IPS-NIHi7 (cell line): ENCODE measurements around the gene NKD1.
A peak's percentile ranks its signal among the peaks of the same experiment; 100 is the strongest.

Source experiments
- DNase-seq: peaks from one replicate; pipeline ENCODE4 v3.0.0; 2012; ENCODE audit warnings: mixed read lengths; ENCODE audit errors: extremely low spot score

The NKD1 gene

DNA sequence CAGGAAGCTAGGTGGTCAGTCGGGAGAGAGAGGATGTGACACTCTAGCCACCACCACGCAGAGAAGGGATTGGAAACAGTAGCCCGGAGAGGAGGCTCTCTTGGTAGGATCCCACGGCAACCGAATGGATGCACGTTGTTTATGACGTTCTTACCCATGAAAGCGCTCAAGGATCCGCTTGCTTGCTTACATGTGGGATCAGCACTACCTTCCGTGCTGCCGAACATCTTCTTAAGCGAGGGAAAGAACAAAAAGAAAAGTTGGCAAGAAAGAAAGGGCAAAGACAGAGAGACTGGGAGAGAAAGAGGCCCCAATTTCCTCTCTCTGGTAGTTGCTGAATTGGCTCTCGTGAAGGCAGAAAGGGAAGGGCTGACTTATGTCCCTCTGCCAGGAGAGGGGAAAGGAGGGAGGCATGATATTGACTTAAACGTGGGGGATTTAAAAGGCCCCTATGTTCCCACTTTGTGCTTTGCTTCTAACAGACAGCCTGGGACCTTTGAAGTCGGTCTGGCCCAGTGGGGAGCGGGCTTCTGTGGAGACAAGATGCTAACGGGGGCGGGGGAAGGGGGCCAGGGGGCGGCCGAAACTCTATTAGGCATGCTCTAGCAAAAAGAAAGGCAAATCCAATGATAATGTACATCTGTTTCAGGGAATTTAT lies 97.5 kb downstream of the NKD1 start:
- DNase-seq: no peak

DNA sequence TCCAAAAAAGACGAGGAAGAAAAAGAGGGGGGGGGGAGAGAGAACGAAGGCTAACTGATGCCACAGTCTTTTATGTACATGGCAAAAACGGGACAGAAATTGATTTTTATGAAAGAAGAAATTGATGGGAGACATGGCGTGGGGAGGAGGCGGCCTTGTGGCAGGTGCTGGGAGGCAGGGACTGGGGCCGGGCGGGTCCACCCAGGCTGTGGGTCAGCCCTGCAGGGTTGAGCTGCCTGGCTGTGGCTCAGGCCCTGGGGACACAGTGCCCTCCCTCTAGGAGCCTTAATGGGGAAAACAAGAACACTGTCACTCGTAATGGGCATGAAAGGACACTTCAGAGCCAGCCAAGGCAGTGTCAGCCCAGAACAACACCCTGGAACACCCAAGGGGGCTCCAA lies 98.1 kb downstream of the NKD1 start:
- DNase-seq: no peak

DNA sequence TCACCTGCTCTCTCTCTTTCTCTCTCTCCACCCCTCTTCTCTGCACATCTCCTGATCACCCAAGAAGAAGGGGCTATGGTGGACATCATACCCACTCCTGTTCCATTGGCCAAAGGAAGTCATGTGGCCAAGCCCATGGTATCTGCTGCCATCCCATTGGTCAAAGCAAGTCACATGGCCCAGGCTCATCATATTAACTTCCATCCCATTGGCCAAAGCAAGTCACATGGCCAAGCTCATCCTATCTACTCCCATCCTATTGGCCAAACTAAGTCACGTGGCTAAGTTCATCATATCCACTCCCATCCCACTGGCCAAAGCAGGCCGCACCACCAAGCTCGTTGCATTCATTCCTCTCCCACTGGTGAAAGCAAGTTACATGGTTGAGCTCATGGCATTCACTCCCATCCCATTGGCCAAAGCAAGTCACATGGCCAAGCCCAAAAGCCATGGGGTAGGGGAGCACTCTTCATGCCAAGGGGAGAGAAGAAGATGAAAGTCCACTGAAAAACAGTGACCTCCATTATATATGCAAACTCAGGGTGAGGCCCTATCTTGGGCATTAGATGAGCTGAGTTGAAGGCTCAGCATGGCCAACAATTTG lies 103.7 kb downstream of the NKD1 start:
- DNase-seq: no peak

DNA sequence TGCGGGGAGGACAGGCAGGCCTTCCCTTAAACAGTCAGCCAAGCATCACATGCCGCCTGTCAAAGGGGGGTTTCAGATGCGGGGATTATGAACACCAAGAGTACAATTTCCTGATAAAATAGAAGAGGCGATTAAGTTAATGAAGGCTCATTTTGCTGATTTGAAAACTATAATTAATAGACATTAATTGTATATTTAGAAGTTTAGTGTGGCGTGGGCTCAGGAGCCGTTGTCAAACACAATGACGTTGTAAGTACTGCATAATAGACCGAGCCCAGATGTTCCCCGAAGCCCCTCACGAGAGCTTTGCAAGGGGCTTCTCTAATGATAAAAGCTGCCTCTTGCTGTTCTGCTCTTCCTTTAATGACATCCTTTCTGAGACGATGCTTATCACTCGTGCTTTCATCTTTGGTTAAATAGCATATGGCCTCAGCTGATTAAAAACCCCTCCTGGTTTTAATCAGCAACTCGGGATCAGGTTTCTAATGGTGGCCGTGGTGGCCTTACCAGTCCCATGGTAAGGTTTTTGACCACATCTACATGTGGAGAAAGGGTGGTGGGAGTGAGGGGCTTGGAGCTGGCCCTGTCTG lies 104.7 kb downstream of the NKD1 start:
- no peak for DNase-seq

DNA sequence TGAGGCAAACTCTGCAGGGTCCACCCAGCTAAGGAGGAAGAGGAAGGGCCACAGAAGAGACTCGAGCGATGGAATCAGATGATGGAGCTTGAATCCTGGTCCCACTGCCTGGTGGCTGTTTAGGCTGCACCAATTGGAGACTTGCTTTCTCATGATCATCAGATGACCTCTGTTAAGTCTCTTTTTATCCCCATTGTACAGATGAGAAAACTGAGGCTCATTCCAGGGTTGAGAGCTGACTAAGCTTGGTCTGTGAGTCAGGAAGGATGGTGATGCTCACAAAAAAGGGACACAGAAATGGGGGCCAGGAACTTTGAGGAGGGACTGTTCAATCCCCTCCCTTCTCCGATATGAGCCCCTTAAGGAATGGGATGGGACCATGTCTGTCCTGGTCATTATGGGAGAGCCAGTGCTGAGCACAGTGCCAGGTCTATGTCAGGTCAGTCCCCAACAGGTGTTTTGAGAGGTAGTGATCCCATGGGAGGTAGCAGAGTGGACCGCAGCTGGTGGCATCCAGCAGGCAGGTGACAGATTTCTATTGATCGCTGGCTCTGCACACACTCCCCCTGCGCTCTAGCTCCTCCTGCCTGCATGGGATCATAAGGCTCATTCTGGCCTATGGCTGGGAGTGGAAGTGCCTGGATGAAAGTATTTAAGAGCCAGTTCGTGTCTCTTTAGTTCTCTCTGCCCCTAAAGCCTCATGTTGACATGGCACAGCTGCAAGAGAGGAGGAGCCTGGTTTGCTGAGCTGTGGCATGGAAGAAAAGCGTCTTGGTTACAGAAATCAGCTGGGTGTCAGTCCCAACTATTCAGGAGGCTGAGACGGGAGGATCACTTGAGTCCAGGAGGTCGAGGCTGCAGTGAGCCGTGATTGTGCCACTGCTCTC lies 105.7 kb downstream of the NKD1 start:
- DNase-seq: no peak

DNA sequence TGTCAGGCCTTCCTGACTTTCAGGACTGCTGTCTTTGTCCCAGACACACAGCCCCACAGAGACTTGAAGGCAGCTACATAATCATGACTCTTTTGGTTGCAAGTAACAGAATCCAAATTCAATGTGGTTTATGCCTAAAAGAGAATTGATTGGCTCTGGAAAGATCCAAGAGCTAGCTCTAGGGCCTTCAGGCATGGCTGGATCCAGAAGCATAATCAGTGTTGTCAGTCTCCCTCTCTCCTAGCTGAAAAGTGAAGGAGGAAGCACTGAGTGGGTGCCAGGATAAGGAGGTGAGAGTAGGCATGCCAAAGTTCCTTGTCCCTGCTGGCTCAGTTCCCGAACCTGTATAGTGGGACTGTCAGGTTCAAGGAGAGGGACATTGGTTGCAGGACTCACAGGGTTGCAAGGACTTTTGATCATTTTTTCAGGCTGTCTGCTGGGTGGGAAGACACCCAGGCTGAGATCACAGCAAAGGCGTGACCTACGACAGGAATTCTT lies 107.4 kb downstream of the NKD1 start:
- DNase-seq: no peak

DNA sequence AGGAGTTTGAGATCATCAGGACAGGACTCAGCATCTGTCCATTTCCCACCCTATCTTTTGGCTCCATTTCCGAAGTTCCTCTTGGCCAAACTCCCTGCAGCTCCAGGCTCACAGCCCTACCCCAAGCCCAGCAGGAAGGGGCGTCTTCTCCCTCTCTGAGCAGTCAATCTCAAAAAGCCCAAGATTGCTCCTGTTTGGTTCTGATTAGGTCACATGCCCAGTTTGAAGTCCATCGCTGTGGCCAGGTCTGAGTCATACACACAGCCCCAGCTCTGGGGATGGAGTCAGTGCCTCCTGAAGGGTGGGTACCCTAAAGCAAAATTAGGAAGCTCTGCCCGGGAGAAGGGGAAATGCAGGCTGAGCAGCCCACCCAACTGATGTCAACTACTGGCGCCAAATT lies 109.0 kb downstream of the NKD1 start:
- no peak for DNase-seq

DNA sequence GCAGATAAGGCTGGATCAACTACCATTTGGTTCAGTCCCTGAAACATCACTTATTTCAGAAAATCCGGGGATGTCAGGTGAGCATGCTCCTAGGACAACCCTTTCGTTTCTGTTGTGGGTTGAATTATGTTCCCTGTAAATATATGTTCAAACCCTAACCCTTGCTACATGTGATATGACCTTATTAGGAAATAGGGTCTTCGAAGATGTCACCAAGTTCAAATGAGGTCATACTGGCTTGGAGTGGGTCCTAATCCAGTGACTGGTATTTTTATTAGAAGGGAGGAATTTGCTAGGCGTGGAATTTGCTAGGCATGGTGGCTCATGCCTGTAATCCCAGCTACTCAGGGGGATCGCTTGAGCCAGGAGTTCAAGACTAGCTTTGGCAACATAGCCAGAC lies 111.6 kb downstream of the NKD1 start:
- no peak for DNase-seq

DNA sequence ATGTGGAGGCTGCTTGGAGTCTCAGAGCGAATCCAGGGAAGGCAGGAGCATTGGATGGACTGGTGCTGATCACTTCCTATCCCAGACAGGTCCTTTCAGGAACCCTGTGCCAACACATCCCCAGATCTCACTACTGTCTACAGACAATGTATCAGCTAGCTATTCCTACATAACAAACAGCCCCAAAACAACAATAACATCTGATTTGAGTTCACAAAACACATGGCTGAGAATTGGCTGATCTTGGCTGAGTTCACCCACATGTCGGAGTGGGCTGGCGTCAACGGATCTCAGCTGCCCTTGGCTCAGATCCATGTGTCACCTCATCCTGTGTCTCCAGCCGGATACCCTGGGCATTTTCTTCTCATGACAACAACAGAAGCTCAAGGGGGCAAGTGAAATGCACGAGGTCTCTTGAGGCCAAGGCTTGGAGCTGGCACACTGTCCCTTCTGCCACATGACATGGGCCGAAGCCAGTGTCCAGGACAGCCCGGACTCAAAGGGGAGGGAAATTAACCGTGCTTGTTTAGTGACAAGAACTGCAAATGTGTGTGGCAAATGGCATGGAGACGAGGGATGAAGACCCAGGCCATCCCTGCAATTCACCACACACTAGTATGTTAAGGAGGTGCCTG lies 114.2 kb downstream of the NKD1 start:
- no peak for DNase-seq

DNA sequence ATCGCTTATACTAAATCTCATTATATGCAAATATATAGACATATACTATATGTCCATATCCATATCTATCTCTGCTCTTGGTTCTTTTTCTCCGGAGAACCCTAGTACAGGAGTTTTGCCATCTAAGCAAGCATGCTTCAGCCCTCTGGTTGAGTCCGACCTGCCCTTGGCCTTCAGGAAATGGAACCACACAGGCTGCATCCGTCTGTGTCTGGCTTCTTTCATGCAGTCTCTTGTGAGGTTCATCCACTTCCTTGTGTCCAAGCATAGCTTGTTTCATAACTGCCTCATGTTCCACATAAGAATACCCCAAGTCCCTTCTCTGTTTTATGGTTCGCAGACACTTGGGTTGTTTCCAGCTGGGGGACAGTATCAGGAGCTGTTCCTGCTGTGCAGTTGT lies 116.1 kb downstream of the NKD1 start:
- no peak for DNase-seq

DNA sequence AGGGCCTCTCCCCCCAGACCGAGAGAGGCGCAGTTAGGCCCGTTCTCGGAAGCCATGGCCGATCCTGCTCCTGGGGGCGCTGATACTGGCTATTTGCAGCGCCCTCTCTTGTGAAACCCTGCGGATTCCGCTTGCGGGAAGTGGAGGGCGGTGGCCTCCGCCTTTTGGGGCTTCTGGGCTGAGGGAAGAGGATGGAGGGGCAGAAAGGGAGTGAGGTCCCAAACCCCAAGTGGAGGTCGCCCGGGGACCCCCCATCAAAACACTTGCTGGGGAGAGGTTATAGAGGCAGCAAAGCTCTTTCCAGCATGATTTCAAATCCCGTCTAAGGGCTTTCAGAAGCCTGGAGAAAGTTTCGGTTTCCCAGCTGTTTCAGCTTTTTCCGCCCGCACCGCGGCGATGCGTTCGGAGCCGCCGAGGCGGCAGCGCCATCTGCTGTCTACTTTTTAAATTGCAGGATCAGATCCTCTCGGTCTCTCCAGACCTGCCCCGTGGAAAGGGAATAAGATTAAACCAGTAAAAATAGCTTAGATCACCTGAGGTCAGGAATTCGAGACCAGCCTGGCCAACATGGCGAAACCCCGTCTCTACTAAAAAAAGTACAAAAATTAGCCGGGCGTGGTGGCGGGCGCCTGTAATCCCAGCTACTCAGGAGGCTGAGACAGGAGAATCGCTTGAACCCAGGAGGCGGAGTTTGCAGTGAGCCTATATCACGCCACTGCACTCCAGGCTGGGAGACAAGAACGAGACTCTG lies 117.1 kb downstream of the NKD1 start:
- peak; percentile 84 for DNase-seq

DNA sequence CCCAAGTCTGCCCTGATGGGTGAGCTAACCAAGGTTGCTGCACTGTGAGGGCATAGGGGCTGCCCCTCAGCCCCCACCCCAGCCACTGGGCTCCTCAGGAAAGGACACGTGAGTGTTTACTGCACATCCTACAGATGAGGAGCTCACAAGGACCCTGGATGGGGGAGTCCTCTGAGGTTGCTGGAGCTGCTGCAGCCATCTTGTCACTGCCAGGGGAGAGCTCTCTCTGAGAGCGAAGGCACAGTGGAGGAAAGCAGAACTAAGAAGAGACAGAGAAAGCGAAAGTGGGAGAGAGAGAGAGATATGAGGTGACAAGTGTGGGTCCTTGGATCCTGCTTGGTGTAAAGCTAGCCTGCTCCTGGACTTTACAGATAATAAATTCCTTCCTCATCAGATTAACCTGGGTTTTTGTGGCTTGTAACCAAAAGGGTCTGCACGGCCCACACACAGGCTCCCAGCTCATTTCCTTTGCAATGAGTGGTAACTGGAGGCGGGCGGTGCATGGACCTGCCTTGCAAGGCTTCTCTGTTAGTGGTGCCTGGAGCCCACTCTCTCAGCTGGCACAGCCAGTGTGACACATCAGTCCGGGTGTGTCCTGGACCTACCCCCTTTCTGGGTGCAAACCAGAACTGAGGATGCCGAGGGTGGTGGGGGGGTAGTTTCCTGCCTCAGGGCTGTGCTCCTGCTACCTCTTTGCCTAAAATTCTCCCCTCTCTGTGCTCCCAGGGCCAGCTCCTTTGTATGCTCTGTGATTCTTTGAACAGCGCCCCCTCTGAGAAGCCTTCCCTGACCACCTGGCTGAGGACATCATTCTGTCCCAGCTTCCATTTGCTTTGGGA lies 118.7 kb downstream of the NKD1 start:
- DNase-seq: no peak

DNA sequence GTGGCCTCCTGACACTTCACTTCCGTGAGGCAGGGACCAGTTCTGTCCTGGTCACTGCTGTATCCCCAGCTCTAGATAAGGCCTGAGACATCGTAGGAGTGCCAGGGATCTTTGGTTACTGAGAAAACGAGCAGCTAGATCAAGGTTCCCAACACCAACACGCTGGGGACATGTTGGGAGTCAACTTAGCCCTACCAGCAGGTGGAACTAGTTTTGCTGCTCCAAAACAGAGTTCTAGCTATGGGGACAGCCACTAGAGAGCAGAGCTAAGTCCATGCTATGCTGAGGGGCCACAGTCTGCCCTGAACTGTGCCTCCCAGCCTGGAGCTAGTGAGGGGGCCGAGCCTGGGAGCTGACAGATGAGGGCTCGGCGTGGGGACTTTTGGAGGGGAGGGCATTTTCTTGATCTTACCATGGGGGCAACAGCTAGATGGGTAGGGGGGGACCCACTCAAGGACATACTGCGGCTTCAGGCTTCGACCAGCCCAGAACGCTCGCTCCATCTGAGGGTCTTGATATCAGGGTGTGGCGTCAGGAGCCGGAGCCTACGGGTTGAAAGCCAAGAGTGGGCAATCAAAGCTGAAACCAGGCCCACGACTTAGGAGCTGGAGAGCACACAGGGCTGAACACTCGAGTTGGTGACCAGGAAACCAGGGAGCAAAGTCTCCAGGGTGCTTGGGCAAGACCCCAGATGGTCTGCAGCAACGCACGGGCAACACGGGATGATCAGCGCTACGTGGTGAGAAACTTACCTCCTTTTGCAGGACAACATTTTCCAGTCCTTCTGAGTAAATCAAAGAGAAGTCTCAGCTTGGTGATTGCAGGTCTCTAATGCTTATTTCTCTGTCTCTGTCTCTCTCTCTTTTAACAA lies 119.5 kb downstream of the NKD1 start:
- no peak for DNase-seq

DNA sequence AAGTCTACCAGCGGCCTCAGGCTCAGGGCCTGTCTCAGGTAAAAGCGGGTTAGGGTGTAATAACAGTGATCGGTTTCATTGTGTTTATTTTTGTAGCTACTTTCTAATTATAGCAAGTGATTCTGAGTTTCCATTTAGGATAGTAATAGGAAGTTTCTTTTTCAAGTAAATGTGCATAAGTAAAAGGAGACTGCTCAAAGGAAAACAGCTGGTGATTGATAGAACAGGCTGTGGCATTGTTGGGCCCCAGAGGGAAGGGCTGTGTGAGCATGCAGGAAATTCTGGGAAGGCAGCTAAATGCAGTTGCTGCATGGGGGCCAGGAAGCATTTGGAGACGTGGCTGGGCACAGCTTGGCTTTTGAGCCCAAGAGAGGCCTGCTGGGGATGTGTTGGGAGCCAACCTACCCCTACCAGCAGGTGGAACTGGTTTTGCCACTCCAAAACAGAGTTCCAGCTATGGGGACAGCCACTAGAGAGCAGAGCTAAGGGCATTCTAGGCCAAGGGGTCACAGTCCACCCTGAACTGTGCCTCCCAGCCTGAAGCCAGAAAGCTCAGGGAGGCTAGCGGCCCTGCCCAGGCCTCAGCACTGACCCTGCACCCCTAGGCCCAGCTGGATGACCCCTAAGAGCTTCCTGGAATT lies 120.3 kb downstream of the NKD1 start:
- no peak for DNase-seq

DNA sequence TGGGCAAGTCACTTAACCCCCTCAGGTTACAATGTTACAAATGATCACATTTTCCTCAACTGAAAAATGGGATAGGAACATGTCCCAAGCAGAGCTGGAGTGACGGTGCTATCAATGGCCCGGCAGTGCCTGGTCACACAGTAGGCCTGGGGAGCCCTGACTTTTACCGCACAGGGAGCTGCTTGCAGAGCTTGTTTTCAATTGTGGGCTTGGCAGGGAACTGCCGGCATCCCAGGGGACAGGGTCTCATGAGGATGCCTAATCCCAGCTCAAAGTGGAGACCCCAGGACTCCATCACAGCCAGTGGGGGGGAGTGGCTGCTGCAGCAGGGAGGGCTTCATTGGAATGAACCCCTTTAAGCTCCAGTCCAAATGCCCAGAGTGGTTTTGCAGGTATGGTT lies 121.5 kb downstream of the NKD1 start:
- no peak for DNase-seq

DNA sequence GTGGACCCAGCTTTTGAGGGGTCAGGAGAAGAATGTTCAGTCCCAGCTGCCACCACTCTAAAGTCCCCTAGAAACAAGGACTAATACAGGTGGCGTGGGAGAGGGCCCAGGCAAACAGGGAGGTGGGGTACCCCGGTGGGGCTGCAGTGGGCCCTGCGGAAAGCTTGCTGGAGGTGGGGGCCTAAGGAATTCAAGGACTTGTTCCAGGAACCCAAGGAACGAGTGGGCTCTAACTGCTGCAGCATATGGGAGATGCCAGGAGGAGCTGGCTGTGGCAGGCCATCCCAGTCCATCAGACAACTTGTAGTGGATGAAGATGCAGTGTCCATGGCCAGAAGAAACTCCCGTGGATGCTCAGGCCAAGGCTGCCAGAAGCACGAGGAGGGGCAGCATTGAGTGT lies 122.3 kb downstream of the NKD1 start:
- DNase-seq: no peak

DNA sequence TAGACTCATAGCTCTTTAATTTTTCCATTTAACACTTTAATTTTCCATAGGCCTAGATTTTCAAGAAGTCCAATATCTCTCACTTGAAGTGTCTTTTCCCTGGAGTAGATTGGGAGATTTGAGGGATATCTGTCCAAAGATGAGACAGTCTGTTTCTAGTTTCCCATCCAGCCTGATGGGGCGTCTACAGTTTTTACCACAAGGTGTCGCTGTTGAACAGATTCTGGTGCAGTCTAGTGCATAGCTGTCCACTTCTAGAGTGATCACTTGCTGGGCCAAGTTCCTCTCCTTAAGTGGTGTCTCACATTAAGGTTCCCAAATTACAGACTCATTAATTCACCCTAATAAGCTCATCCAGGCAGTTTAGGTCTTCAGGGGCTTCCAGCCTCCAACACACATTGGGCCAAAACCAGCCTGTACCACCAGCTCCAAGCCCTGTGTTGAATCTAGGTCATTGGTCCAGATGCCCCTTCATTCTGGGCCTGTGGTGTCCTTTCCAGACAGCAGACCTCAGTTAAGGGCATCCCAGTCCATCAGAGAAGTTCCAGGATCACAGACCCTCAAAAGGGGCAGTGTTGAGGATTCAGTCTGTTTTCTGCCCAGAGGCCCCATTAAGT lies 123.6 kb downstream of the NKD1 start:
- DNase-seq: peak; percentile 57
